Ovary (tissue), 9 donors: ENCODE data around the gene SMAP2. TPM values are rescaled to one million over a fixed set of nuclear protein-coding genes. Genes with fewer than 3 reads are reported as not detected.

Source experiments
- DNase-seq, 5 donors: peaks; one replicate each; pipeline ENCODE4 v3.0.0-alpha.2; 2019 to 2020
- H3K27ac ChIP-seq, 2 donors: fragments of 200-600 bp; one replicate each; pipeline versions ENCODE4 v1.5.1 to v1.8.0; 2019 to 2022
- H3K27me3 ChIP-seq: fragments of 200-600 bp; one replicate; pipeline ENCODE4 v1.8.0; 2022
- H3K36me3 ChIP-seq: fragments of 200-600 bp; sonication (generic); one replicate; pipeline ENCODE4 v1.5.1; 2019
- H3K4me1 ChIP-seq: one replicate; pipeline ENCODE4 v1.8.1; 2013; ENCODE audit warnings: mild to moderate bottlenecking, moderate library complexity; ENCODE audit not compliant: insufficient read depth
- H3K4me3 ChIP-seq: fragments of 200-600 bp; sonication (generic); one replicate; pipeline ENCODE4 v1.5.1; 2017
- H3K9me3 ChIP-seq, 2 donors: fragments of 200-600 bp in 1 of 2; sonication (generic) in 1 of 2; one replicate each; pipeline versions ENCODE4 v1.5.1 to v1.8.1; 2013 to 2019; ENCODE audit warnings: mild to moderate bottlenecking in 1 of 2, moderate library complexity in 1 of 2
- CTCF ChIP-seq, 3 donors: fragments of 450-650 bp in 2 of 3; fragments of 200-600 bp in 1 of 3; IDR thresholded peaks; one replicate each; pipeline versions ENCODE4 v1.5.1 to v1.8.0; 2016 to 2022; ENCODE audit warnings: antibody characterized with exemption in 3 of 3, mild to moderate bottlenecking in 1 of 3
- EP300 ChIP-seq: sonication (generic); formaldehyde crosslinking; IDR thresholded peaks from one replicate; pipeline ENCODE4 v1.6.1; 2017; ENCODE audit warnings: antibody characterized with exemption
- POLR2A ChIP-seq: fragments of 450-650 bp; IDR thresholded peaks from one replicate; pipeline ENCODE4 v1.6.1; 2017; ENCODE audit warnings: antibody characterized with exemption, mild to moderate bottlenecking, moderate library complexity
- whole genome bisulfite sequencing, 3 donors: extraction: QIAGEN DNeasy Blood & Tissue Kit in 1 of 3; methylation state at CpG; one replicate each; pipeline versions ENCODE4 v1.1.5 to v1.1.7; 2013 to 2017; 5-methylcytosine and 5-hydroxymethylcytosine counted together
- intact Hi-C, 4 donors: fragments of 100-400 bp; cut with DNase I; formaldehyde crosslinking; loops; one replicate each; pipeline versions ENCODE4 v1.11.0 to v1.15.1; 2022 to 2023
- polyA plus RNA-seq, 2 donors: library from polyadenylated mRNA; stranded (reverse); fragments of 200-250 nt in 1 of 2; fragments of 350-450 nt in 1 of 2; fragmentation: Illumina TruSeq in 1 of 2; extraction: RNeasy Lipid Tissue Mini Kit (QIAGEN cat#74804) in 1 of 2; gene quantifications; one replicate each; pipeline ENCODE4 v1.2.3, GENCODE V29; 2013 to 2014
- total RNA-seq, 7 donors: library from RNA; depleted of rRNA in 2 of 7; stranded (reverse); fragments of >200 nt in 2 of 7; fragmentation: NEBNext Ultra II Directional in 3 of 7; extraction: Animal tissue kit (Norgen Biotek cat#: 25700) in 3 of 7; gene quantifications; one replicate each; pipeline versions ENCODE4 v1.1.0 to v1.2.4, GENCODE V29; 2016 to 2023
- donor health status: DM: no; HTN: no; CAD: no; lungs with moderate emphysema.
- donor health status: DM: no; HTN: no; CAD: no.
- donor health status: Bipolar disorder and iron deficiency.
- donor health status: DM: yes; HTN: yes; CAD: no.
- donor health status: DM: no; HTN: no; CAD: no.
- donor health status: DM: yes; HTN: yes; CAD: no.

SMAP2 gene
- total and polyA plus RNA-seq, 9 donors = 10.7 to 72.0 (median 15.4) TPM

GRCh38 chr1:40389322-40389803 lies 15.8 kb downstream of the SMAP2 start:
- peaks cover 2% of the 10 kb centered on the region for H3K4me1 ChIP-seq
- H3K27ac ChIP-seq = no peak overlapping the region
- intact Hi-C loops = no loop called here

GRCh38 chr1:40389871-40390560 lies 16.5 kb downstream of the SMAP2 start:
- Histone ChIP-seq H3K27ac (no peak overlapping the region), H3K9me3 (no peaks in the 10 kb centered on the region), H3K4me1 (peaks cover under 1% of the 10 kb centered on the region), H3K36me3 (no peaks in the 10 kb centered on the region), H3K4me3 (no peak overlapping the region), H3K27me3 (no peaks in the 10 kb centered on the region)
- 66 to 71% (median 68%) methylated on average over 4 of the region's 4 CpGs for WGBS, 3 donors
- intact Hi-C loops = no loop called here
- TF ChIP-seq EP300 (no peak), POLR2A (no peak), CTCF (IDR thresholded peaks at IDR 0.05) (no peak)
- no peak for DNase-seq

More at GRCh38 chr1:40389322-40389803, 15.8 kb downstream of the SMAP2 start:
- no peaks in the 10 kb centered on the region for H3K27me3 ChIP-seq
- TF ChIP-seq POLR2A (no peak), EP300 (no peak), CTCF (IDR thresholded peaks at IDR 0.05) (no peak)
- no peaks in the 10 kb centered on the region for H3K36me3 ChIP-seq
- no peak overlapping the region for H3K4me3 ChIP-seq
- DNase-seq = no peak
- 96% methylated on average over 3 of the region's 3 CpGs for WGBS, 3 donors
- no peaks in the 10 kb centered on the region for H3K9me3 ChIP-seq

DNA sequence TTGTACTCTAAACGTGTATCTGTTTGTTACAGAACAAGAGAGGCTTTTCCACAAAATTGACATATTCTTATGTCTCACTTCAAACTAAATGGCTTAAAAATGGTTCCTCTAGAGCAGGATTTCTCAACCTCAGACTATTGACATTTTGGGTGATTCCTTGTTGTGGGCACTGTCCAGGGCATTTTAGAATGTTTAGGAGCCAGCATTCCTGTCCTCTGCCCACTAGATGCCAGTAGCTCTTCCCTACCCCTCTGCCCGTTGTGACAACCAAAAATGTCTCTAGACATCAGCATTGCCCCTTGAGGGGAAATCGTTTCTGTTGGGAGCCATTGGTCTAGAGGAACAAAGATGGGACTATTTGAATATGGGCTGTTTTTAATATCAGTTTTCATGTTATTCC lies 17.3 kb downstream of the SMAP2 start:
- Histone ChIP-seq H3K9me3 (no peaks in the 10 kb centered on the region), H3K27me3 (no peaks in the 10 kb centered on the region), H3K36me3 (no peaks in the 10 kb centered on the region), H3K4me1 (no peaks in the 10 kb centered on the region), H3K27ac (no peak overlapping the region), H3K4me3 (no peak overlapping the region)
- TF ChIP-seq CTCF (IDR thresholded peaks at IDR 0.05) (no peak), EP300 (no peak), POLR2A (no peak)
- intact Hi-C loops = no loop called here
- 93 to 97% (median 95%) methylated on average over 3 of the region's 3 CpGs for WGBS, 3 donors
- DNase-seq = no peak

- Histone ChIP-seq H3K27ac (no peak overlapping the region), H3K36me3 (no peaks in the 10 kb centered on the region), H3K4me1 (no peaks in the 10 kb centered on the region), H3K9me3 (no peaks in the 10 kb centered on the region), H3K4me3 (no peak overlapping the region), H3K27me3 (no peaks in the 10 kb centered on the region)
- WGBS, 3 donors = 64 to 82% (median 77%) methylated on average over 1 of the region's 1 CpG
- TF ChIP-seq EP300 (no peak), POLR2A (no peak), CTCF (IDR thresholded peaks at IDR 0.05) (no peak)
- intact Hi-C loops = no loop called here
- no peak for DNase-seq
Measured at GRCh38 chr1:40391688-40392145, 18.2 kb downstream of the SMAP2 start.
